ENCODE data around the gene C11orf16. TPM values are rescaled to one million over a fixed set of nuclear protein-coding genes. Genes with fewer than 3 reads are reported as not detected.

Gene C11orf16
- total RNA-seq, 1 donor from 2014 or later = not detected

- ATAC-seq (no peak), DNase-seq (no peak)
- H3K4me1 ChIP-seq = no peaks in the 10 kb centered on the region
- no peaks in the 10 kb centered on the region for H3K9me3 ChIP-seq
- H3K4me3 ChIP-seq = no peak overlapping the region
- intact Hi-C loops (cut with DNase I) = no loop called here
- H3K36me3 ChIP-seq = no peaks in the 10 kb centered on the region
- no peaks in the 10 kb centered on the region for H3K27me3 ChIP-seq
- no peak for TF ChIP-seq CTCF (IDR thresholded peaks at IDR 0.05)
- H3K27ac ChIP-seq = no peak overlapping the region
Observed at GRCh38 chr11:8971196-8971923, 38.6 kb upstream of the C11orf16 start.

GRCh38 chr11:8967184-8967583 lies 34.4 kb upstream of the C11orf16 start:
- TF ChIP-seq CTCF (IDR thresholded peaks at IDR 0.05) = no peak
- intact Hi-C loops (cut with DNase I) = no loop called here
- no peak for ATAC-seq
- no peaks in the 10 kb centered on the region for H3K36me3 ChIP-seq
- H3K4me1 ChIP-seq = peaks cover 18% of the 10 kb centered on the region
- no peaks in the 10 kb centered on the region for H3K27me3 ChIP-seq
- H3K9me3 ChIP-seq = no peaks in the 10 kb centered on the region
- no peak overlapping the region for H3K4me3 ChIP-seq
- no peak for DNase-seq
- no peak overlapping the region for H3K27ac ChIP-seq

GRCh38 chr11:8964324-8965320 lies 31.9 kb upstream of the C11orf16 start, which contains the start of gene TMEM9B:
Gene TMEM9B, minus strand, starts transcription at chr11:8964442. Its CDS starts 129 bp downstream, at chr11:8964313.
- TF ChIP-seq CTCF (IDR thresholded peaks at IDR 0.05) = no peak
- Histone ChIP-seq H3K4me1 (peaks cover 32% of the 10 kb centered on the region), H3K27me3 (no peaks in the 10 kb centered on the region), H3K4me3 (peak within 1 kb of the TSS; percentile 81), H3K9me3 (no peaks in the 10 kb centered on the region), H3K27ac (peak within 1 kb of the TSS; percentile 98), H3K36me3 (peaks cover 11% of the 10 kb centered on the region)
- ATAC-seq = peak; percentile 95
- intact Hi-C loops (cut with DNase I) = no loop called here
- DNase-seq = peak; percentile 97

GRCh38 chr11:8963569-8964323 lies 31.0 kb upstream of the C11orf16 start:
- intact Hi-C loops (cut with DNase I) = no loop called here
- DNase-seq = peak; percentile 94

More at GRCh38 chr11:8963569-8964323, 31.0 kb upstream of the C11orf16 start:
- Histone ChIP-seq H3K27ac (peak overlapping the region; percentile 98), H3K36me3 (peaks cover 11% of the 10 kb centered on the region), H3K4me3 (peak overlapping the region; percentile 81), H3K27me3 (no peaks in the 10 kb centered on the region), H3K4me1 (peaks cover 39% of the 10 kb centered on the region), H3K9me3 (no peaks in the 10 kb centered on the region)
- peak; percentile 86 for ATAC-seq
- no peak for TF ChIP-seq CTCF (IDR thresholded peaks at IDR 0.05)
